D721Med (cell line): ENCODE results near the gene C1QTNF3.
"Not testable (repeated sequence)": the region's sequence is repeated elsewhere in the genome, so short reads cannot be mapped to it uniquely, and the experiment has no call there.

Experiments
- DNase-seq: peaks from one replicate; pipeline ENCODE4 v3.0.0; 2011; ENCODE audit warnings: low spot score; ENCODE audit not compliant: insufficient read length
- FAIRE-seq: peaks from 2 replicates; lab custom pipeline; 2011; peaks lifted over from hg19 to GRCh38; lab: Jason Lieb, UNC
- TF ChIP-seq, protein P1 (sequence below): IDR thresholded peaks from 2 replicates; pipeline ENCODE4 v1.5.1; 2012; ENCODE audit warnings: mild to moderate bottlenecking, control low read depth; ENCODE audit not compliant: insufficient read depth; ENCODE audit errors: missing control alignments

The C1QTNF3 gene, protein sequence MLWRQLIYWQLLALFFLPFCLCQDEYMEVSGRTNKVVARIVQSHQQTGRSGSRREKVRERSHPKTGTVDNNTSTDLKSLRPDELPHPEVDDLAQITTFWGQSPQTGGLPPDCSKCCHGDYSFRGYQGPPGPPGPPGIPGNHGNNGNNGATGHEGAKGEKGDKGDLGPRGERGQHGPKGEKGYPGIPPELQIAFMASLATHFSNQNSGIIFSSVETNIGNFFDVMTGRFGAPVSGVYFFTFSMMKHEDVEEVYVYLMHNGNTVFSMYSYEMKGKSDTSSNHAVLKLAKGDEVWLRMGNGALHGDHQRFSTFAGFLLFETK

DNA sequence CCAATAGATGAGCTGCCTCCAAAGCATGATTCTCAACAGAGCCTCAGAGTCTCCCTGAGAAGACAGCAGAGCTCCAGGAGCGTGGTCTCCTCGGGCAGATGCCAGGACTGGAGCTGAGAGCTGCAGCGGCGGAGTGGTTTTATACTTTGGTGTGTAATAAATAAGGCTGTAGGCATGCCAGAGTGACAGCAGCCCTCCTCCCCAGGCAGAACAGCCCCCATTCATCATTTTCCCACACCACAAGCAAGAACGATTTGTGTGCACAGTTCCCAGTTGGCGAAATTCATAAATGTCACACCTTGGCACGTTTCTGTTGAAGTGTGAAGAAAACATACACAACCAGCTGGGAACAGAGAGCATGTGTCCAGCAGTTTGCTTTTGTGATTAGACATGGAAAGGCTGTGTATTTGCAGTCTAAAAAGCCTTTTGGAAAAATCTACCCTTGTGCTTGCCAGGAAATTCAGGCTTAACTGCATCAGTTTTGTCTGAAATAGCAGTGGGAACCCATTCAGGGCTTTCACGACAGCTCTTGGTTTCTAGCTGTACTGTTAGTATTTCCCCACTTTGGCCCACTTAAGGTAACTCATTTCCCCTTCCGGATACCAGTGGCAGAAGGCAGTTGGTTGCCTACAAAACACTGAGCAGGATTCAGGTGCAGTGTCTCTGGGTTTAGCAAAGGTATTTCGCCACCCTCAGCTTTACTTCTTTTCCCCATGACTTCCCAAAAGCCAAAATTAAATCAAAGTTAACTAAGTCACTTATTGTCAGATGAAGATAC is at the start of gene C1QTNF3:
TSS of gene C1QTNF3 (minus strand) at position 115 of the 778 bp plus-strand sequence. CDS start at position 27, 88 bp downstream.
- FAIRE-seq (no peak), DNase-seq (no peak)
- TF ChIP-seq, protein P1, sequence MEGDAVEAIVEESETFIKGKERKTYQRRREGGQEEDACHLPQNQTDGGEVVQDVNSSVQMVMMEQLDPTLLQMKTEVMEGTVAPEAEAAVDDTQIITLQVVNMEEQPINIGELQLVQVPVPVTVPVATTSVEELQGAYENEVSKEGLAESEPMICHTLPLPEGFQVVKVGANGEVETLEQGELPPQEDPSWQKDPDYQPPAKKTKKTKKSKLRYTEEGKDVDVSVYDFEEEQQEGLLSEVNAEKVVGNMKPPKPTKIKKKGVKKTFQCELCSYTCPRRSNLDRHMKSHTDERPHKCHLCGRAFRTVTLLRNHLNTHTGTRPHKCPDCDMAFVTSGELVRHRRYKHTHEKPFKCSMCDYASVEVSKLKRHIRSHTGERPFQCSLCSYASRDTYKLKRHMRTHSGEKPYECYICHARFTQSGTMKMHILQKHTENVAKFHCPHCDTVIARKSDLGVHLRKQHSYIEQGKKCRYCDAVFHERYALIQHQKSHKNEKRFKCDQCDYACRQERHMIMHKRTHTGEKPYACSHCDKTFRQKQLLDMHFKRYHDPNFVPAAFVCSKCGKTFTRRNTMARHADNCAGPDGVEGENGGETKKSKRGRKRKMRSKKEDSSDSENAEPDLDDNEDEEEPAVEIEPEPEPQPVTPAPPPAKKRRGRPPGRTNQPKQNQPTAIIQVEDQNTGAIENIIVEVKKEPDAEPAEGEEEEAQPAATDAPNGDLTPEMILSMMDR = no peak

DNA sequence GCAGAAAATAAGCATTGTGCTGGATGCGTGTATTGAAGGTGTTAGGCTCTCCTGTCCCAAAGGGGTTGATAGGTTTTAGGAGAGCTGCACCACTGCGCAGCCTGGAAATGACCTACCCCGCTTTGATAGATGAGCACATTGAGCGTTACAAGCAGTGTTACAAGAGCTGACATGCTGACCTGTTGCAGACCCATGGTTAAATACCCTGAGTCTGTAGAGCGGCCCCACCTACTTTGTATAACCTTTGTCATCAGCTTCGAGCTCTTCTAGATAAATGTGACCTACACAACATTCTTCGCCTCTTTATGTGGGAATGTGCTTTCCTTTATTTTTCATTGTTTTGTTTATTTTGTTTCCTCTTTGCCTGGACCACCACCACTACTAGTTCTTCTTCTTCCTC is 48.0 kb upstream of the C1QTNF3 start:
- not testable (repeated sequence) for DNase-seq, FAIRE-seq

DNA sequence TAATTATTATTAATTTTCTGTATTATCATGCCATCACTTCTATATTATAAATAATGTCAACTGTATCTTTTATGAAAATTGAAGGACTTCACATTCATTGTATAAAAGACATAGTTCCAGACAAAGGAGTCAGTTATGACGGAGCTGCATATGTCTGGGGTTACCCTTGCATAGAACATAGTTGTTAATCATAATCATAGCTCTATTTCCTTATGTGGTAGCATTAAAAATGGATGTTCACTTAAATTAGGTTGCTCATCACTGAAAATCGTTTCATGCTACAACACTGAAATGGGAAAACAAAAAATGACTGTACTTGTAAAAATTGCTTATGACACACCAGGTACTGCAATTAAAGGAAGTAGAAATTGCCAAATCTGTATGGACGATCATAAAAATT is 46.8 kb upstream of the C1QTNF3 start:
- peak; percentile 58 for FAIRE-seq
- DNase-seq = not testable (repeated sequence)

DNA sequence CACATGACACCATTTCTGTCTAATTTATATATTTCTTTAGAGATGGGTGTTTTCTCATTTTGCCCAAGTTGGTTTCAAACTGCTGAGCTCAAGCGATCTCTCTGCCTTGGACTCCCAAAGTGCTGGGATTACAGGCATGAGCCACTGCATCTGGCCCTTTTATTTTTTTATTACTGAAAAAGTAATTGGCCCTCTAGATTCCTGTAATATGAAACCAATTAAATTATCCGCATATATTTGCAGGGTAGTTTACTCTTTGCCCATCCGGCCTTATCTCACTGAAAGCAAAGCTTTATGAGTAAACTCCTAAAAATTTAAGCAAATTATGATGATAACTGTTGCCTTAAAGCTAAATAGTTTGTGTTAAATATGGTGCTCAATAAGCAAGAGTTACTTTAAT is 44.7 kb upstream of the C1QTNF3 start:
- peak; percentile 85 for FAIRE-seq
- DNase-seq = not testable (repeated sequence)

DNA sequence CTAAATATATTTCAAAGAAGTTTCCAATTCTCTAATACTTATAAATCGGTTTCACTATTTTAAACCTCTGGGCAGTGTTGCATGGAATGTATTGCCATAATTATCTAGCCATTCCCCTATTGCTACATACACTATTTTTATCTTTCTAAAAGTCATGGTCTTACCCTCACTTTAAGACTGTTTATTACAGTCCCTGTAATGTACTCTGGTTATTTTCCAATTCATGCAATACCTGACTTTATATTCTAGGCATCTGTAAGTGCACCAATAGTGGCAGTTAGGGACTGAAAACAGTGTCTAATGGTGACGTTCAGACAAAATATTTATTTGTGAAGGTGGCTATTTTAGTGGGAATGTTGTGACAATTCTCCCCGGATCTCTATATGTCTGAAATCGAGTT is 40.9 kb upstream of the C1QTNF3 start:
- not testable (repeated sequence) for DNase-seq, FAIRE-seq

DNA sequence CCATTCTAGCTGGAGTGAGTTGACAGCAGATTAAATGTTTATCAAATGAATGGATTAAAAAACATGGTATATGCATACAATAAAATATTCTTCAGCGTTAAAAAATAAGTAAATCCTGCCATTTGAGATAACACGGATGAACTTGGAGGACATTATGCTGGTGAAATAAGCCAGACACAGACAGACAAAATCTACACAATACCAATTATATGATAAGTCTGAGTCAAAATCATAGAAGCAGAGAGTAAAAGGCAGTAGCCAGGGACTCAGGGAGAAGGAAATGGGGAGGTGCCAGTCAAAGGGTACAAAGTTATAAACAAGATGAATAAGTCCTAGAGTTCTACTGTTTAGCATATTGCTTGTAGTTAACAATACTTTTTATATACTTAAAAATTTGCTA is 36.5 kb upstream of the C1QTNF3 start:
- not testable (repeated sequence) for DNase-seq, FAIRE-seq

DNA sequence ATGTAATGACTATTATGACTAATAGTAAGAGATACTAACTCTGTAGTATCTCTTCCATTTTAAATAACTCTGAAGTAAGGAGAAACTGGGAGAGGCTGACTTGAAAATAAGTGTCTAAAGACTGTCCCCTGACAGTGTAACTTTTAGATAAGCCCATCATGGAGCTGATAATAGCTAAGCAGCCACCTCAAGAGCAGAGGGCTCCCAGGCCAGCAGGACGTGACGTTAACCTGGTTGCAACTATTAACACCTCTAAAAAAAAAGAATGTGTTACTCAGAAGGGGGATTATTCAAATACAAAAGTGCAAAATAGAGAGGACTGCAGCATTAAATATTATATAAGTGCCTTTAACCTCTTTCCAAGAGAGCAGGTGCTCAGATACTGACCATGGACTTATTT is 34.6 kb upstream of the C1QTNF3 start:
- not testable (repeated sequence) for FAIRE-seq, DNase-seq

DNA sequence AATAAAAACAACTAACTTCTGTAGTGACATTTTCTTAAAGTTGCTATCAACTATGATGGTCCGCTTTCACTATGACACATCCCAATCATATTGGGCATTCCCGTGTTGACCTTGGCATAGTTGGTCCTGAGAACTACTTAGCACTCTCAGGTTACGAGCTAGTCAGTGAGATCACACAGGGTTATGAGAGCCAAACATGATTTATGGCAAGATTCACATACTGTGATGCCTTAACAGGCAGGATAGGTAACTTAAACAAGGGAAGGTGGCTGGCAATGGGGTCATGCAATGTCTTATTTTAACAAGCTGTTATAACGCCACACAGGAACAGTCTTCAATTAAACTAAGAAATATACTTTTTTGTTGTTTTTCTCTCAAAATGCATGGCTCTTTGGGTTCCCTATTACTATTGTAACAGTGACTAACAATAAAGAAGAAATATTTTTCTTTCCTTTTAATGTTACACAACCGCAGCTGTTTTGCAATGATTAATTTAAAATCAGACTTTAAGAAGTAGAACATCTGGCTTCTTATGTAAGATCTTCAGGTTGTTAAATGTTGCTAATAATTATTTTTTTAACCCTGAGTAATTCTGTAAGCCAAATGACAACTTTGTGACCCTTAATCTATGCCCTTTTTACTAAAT is 33.8 kb upstream of the C1QTNF3 start:
- FAIRE-seq = peak; percentile 79
- not testable (repeated sequence) for DNase-seq

DNA sequence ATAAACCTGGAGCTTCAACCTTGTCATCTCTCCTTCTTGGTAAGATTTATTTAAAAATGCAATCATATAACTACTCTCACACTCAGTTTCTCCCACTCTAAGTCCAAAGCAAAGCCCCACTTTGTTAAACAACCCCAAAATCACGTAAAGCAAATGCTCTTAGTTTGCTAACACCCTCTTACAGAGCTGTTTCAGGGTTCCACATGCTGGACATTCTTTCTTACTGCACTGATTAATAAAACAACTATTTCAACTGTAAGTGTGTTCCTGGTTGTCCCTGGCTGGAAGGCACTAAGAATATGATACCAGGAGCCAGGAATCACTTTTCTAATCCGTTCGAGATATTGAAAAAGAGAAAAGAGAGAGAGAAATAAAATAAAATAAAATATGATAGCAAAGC is 31.5 kb upstream of the C1QTNF3 start:
- not testable (repeated sequence) for DNase-seq, FAIRE-seq

DNA sequence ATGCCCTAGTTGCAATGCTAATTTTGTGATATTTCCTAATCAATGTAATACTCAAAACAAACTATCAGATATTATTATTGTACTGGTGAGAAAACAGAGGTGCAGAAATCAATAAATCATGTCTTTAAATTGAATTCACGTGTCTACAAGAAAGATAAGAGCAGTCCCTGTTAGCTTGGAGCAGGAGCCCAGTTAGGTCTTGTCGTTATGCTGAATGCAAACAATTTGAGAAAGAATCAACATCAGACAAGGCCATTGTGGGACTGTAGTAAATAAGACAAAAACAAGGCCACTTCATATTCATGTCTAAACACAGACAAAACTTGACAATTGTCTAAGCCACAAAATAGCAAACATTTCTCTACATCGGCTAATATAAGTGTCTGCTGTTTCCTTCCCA is 31.1 kb upstream of the C1QTNF3 start:
- FAIRE-seq = peak; percentile 91
- DNase-seq = not testable (repeated sequence)

DNA sequence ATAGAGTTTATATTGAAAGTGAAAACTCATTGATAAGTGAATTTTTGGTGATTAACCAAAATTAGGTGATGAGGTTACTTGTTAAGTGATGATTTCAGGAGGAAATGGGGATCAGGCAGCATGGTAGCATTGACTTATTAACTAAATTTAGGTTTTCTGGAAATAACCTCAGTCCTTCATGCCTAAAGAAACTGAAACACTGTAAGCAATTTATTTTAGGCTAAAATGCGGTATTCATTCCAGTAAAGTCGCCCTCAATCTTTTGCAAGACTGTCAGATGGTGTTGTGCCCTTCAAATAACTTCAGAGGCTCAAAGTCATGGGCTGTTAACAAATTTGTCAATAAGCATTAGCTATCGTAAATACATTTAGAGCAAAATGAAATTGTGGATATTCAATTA is 27.6 kb upstream of the C1QTNF3 start:
- not testable (repeated sequence) for FAIRE-seq, DNase-seq

DNA sequence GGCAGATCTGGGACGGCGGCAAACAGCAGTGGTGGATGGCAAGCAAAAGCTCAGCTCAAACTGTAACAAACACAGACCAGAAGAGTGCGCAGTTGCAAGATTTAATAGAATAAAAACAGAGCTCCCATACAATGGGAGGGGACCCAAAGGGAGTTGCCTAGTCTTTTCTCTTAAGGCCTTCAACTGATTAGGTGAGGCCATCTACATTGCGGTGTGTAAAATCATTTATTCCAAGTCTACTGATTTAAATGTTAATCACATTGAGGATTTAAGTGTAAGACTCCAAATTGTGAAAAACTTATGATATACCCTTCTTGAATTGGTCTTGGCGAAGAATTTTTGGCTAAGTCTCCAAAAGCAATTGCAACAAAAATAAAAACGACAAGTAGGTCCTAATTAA is 21.6 kb upstream of the C1QTNF3 start:
- TF ChIP-seq, protein P1 = no peak
- DNase-seq (no peak), FAIRE-seq (no peak)
